Endodermal cell (in vitro differentiated cells): Measurements from ENCODE around the gene TMEM87B. TPM values are rescaled to one million over a fixed set of nuclear protein-coding genes. Genes with fewer than 3 reads are reported as not detected.

Experiments
- DNase-seq: peaks from one replicate; pipeline ENCODE4 v3.0.0-alpha.2; 2017
- H3K27ac ChIP-seq: 2 replicates; pipeline ENCODE4 v1.5.1; 2013; ENCODE audit warnings: mild to moderate bottlenecking, low read depth, low read length, moderate library complexity
- H3K27me3 ChIP-seq: 2 replicates; pipeline ENCODE4 v1.6.1; 2013; ENCODE audit warnings: mild to moderate bottlenecking, low read length, moderate library complexity; ENCODE audit not compliant: insufficient read depth, control insufficient read depth, poor library complexity, severe bottlenecking
- H3K36me3 ChIP-seq: 2 replicates; pipeline ENCODE4 v1.7.0; 2013; ENCODE audit warnings: mild to moderate bottlenecking, low read length, moderate library complexity; ENCODE audit not compliant: control insufficient read depth, insufficient read depth
- H3K4me1 ChIP-seq: one replicate; pipeline ENCODE4 v1.7.0; 2013; ENCODE audit warnings: low read length; ENCODE audit not compliant: control insufficient read depth, insufficient read depth
- H3K4me3 ChIP-seq: 2 replicates; pipeline ENCODE4 v1.5.1; 2013; ENCODE audit warnings: mild to moderate bottlenecking, low read length, moderate library complexity
- H3K9ac ChIP-seq: 2 replicates; pipeline ENCODE4 v1.6.1; 2013; ENCODE audit warnings: mild to moderate bottlenecking, low read length, moderate library complexity; ENCODE audit not compliant: poor library complexity, severe bottlenecking; ENCODE audit errors: extremely low read depth
- H3K9me3 ChIP-seq: 2 replicates; pipeline ENCODE4 v1.6.1; 2013; ENCODE audit warnings: mild to moderate bottlenecking, low read length, moderate library complexity; ENCODE audit not compliant: control insufficient read depth
- H3K27ac Mint-ChIP-seq: 2 replicates; pipeline ENCODE4 v1.8.0; 2020; ENCODE audit warnings: mixed read lengths
- H3K27me3 Mint-ChIP-seq: 2 replicates; pipeline ENCODE4 v1.8.0; 2021; ENCODE audit warnings: mild to moderate bottlenecking, mixed read lengths; ENCODE audit not compliant: insufficient read depth
- H3K36me3 Mint-ChIP-seq: 2 replicates; pipeline ENCODE4 v1.8.0; 2020; ENCODE audit warnings: low read depth, mixed read lengths
- H3K4me1 Mint-ChIP-seq: 2 replicates; pipeline ENCODE4 v1.8.0; 2020; ENCODE audit warnings: mixed read lengths
- H3K4me3 Mint-ChIP-seq: 2 replicates; pipeline ENCODE4 v1.8.0; 2020; ENCODE audit warnings: mild to moderate bottlenecking, moderate library complexity, mixed read lengths
- H3K9me3 Mint-ChIP-seq: 2 replicates; pipeline ENCODE4 v1.8.0; 2020; ENCODE audit warnings: mild to moderate bottlenecking, mixed read lengths
- WGBS, 2 experiments: methylation state at CpG; one replicate each; pipeline versions ENCODE4 v1.1.5 to v1.1.7; 2013; ENCODE audit warnings: missing lambda C conversion rate in 2 of 2, mixed read lengths in 1 of 2; ENCODE audit not compliant: insufficient coverage in 1 of 2, insufficient read length in 1 of 2; 5-methylcytosine and 5-hydroxymethylcytosine counted together
- total RNA-seq, 2 donors: library from RNA; stranded (reverse); fragmentation: NEBNext Ultra II Directional in 1 of 2; extraction: Animal tissue kit (Norgen Biotek cat#: 25700) in 1 of 2; gene quantifications; 2 replicates in 1 of 2; 3 replicates in 1 of 2; pipeline ENCODE4 v1.2.1, GENCODE V29; 2021
- TF ChIP-seq, protein P1 (sequence below): fragments of 200-600 bp; sonication (generic); conservative IDR thresholded peaks from 2 replicates; pipeline ENCODE4 v1.5.0; 2021; ENCODE audit warnings: antibody characterized with exemption, mild to moderate bottlenecking

TMEM87B gene
- total RNA-seq, 2 donors from 2014 or later: 20.2 to 22.3 TPM

DNA sequence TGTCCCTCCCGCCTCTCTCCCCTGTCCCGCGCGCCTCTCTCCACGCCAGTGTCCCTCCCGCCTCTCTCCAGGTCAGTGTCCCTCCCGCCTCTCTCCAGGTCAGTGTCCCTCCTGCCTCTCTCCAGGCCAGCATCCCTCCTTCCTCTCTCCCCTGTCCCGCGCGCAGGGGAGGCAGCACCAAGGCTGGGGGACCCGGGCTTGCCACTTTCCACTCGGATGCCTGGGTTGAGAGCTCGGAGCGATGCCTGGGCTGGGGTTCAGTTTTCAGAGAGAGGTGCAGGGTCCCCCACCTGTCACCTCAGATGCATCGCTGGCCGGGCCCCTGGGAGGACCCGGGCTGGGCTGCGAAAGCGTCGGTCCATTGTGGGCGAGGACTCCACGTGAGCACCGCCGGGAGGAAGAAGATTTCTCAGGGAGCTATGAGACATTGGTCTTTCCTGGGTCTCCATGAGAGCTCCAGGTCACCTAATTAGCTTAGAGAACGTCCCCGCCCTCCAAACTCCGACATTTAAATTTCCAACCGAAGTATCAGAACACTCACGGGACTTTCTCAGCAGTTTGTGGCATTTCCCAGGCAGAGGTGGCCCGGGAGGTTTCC is 85.2 kb downstream of the TMEM87B start:
- peaks cover 3% of the 10 kb centered on the region for H3K4me1 ChIP-seq
- TF ChIP-seq, protein P1, sequence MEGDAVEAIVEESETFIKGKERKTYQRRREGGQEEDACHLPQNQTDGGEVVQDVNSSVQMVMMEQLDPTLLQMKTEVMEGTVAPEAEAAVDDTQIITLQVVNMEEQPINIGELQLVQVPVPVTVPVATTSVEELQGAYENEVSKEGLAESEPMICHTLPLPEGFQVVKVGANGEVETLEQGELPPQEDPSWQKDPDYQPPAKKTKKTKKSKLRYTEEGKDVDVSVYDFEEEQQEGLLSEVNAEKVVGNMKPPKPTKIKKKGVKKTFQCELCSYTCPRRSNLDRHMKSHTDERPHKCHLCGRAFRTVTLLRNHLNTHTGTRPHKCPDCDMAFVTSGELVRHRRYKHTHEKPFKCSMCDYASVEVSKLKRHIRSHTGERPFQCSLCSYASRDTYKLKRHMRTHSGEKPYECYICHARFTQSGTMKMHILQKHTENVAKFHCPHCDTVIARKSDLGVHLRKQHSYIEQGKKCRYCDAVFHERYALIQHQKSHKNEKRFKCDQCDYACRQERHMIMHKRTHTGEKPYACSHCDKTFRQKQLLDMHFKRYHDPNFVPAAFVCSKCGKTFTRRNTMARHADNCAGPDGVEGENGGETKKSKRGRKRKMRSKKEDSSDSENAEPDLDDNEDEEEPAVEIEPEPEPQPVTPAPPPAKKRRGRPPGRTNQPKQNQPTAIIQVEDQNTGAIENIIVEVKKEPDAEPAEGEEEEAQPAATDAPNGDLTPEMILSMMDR: no peak
- H3K4me3 Mint-ChIP-seq: peak overlapping the region; percentile 61
- no peaks in the 10 kb centered on the region for H3K36me3 ChIP-seq
- peak overlapping the region; percentile 56 for H3K4me3 ChIP-seq
- WGBS, 2 experiments: 16 to 17% methylated on average over 15 to 30 of the region's 30 CpGs
- no peaks in the 10 kb centered on the region for H3K9me3 Mint-ChIP-seq
- peaks cover 2% of the 10 kb centered on the region for H3K4me1 Mint-ChIP-seq
- no peaks in the 10 kb centered on the region for H3K9me3 ChIP-seq
- H3K27me3 ChIP-seq: peaks cover 68% of the 10 kb centered on the region
- peak; percentile 69 for DNase-seq
- H3K27ac ChIP-seq: no peak overlapping the region
- H3K9ac ChIP-seq: no peak overlapping the region
- no peaks in the 10 kb centered on the region for H3K36me3 Mint-ChIP-seq
- H3K27me3 Mint-ChIP-seq: peaks cover 68% of the 10 kb centered on the region
- no peak overlapping the region for H3K27ac Mint-ChIP-seq

DNA sequence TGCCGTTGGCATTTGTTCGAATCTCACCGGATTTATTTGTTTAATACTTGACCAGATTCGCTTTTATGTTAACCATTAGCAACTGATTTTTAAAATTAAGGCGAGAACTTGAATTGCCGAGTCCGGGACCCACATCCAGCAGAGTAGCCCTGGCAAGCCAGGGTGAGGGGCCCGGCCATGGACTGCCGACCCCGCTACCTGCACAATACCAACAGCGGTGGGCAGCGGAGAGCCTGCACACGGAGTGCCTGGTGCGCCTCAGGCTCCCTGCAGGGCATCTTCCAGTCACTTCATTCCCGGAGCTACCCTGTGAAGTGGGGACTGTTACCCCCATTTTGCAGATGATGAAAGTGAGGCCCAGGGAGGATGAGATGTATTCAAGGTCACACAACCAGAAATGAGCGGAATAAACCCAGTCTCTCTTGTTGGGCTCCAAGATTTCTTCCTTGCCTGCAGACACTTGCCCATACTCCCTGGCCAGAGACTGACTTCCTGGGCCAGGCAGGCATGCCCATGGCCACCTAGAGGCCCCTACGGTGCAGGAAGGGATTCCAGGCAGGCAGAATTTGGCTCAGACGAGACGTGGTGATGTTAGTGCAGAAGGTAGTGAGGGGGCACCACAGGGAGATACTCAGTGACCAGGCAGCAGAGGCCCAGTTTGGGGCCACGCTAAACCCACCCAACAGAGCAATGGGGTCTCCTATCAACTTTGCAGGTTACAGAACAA is 86.0 kb downstream of the TMEM87B start:
- peaks cover 3% of the 10 kb centered on the region for H3K4me1 ChIP-seq
- H3K9me3 ChIP-seq: no peaks in the 10 kb centered on the region
- DNase-seq: no peak
- Mint-ChIP-seq H3K4me1 (peaks cover 2% of the 10 kb centered on the region), H3K4me3 (peak overlapping the region; percentile 61), H3K36me3 (no peaks in the 10 kb centered on the region), H3K27me3 (peaks cover 61% of the 10 kb centered on the region), H3K27ac (no peak overlapping the region), H3K9me3 (no peaks in the 10 kb centered on the region)
- H3K36me3 ChIP-seq: no peaks in the 10 kb centered on the region
- H3K27me3 ChIP-seq: peaks cover 63% of the 10 kb centered on the region
- H3K9ac ChIP-seq: no peak overlapping the region
- H3K4me3 ChIP-seq: no peak overlapping the region
- WGBS, 2 experiments: 85 to 87% methylated on average over 11 to 20 of the region's 20 CpGs
- TF ChIP-seq, protein P1: no peak
- no peak overlapping the region for H3K27ac ChIP-seq

DNA sequence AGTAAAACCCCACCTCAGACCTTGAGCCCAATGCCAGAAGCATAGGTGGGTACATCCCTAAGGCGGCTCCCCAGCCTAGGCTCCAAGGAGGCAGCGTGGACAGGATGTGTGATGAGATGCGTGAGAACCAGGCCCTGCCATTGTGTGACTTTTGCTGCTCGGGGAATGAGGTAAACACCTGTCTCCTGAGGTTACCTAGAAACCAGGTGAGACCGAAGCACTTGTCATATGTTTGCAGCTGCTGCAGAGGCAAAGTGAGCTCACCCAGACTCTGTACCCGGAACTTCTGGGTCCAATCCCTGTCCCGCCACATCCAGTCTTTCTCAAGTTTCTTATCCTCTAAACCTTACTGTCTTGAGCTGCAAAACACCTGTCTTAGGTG is 86.5 kb downstream of the TMEM87B start:
- Histone ChIP-seq H3K9ac (no peak overlapping the region), H3K27ac (no peak overlapping the region), H3K9me3 (no peaks in the 10 kb centered on the region), H3K4me1 (peaks cover 3% of the 10 kb centered on the region), H3K36me3 (no peaks in the 10 kb centered on the region), H3K27me3 (peaks cover 57% of the 10 kb centered on the region), H3K4me3 (no peak overlapping the region)
- Mint-ChIP-seq H3K27ac (no peak overlapping the region), H3K27me3 (peaks cover 55% of the 10 kb centered on the region), H3K9me3 (no peaks in the 10 kb centered on the region), H3K4me3 (no peak overlapping the region), H3K4me1 (peaks cover 2% of the 10 kb centered on the region), H3K36me3 (no peaks in the 10 kb centered on the region)
- 90 to 93% methylated on average over 5 to 7 of the region's 7 CpGs for WGBS, 2 experiments
- TF ChIP-seq, protein P1: no peak
- no peak for DNase-seq
